HL-60 (cell line): ENCODE results near the gene AWAT1.

Experiments
- CTCF ChIP-seq: IDR thresholded peaks from one replicate; pipeline ENCODE4 v1.5.1; 2011; ENCODE audit warnings: low read length, control low read depth, inconsistent platforms; ENCODE audit not compliant: insufficient read depth
- REST ChIP-seq: IDR thresholded peaks from 2 replicates; pipeline ENCODE4 v1.6.1; 2012; ENCODE audit warnings: low read depth; ENCODE audit not compliant: insufficient replicate concordance

- TF ChIP-seq CTCF (no peak), REST (peak; percentile 48)
These were observed 46.1 kb downstream of the AWAT1 start for GRCh38 chrX:70280573-70280972.
